ENCODE measurements around the gene LRRC8D. TPM values are rescaled to one million over a fixed set of nuclear protein-coding genes. Genes with fewer than 3 reads are reported as not detected.

LRRC8D gene
- total RNA-seq, 1 experiment from 2014 or later, result 37.2 TPM

DNA sequence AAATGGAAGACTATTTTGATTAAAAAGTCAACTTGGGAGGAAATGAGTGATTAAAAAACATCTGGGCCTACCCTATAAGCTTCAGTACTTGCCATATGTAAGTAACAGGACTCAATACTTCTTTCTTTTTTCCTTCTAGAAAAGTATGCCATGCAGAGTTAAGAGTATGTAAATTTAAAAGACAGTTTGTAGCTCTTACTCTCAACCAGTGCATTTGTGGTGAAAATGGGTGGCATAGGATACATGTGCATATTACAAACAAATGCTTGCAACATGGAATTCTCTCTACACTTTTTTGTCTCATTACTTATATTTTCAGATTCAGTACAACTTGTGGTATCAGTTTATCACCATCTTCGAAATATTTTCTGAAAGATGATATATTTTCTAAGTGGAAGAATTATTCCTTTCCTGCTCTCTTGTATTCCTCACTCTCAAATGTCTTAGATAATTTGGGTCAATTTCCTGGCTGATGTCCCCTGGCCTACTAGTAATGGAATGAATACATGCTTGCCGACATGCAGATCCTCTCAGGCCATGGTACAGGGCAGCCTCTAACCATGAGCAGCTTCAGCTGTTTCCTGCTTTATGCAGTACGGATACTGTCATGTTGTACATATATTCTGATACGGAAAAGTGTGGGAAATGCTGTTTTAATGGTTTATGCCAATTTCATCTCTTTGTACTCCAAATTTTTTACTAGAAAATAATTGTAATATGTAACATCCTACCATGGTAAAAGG is 92.7 kb downstream of the LRRC8D start:
- H3K4me1 Mint-ChIP-seq, result peaks cover 63 to 71% of the 10 kb centered on the region in 2 experiments

More for the DNA sequence above, 92.7 kb downstream of the LRRC8D start:
- Histone ChIP-seq H3K23me2 (ENCODE audit: insufficient read length, low read depth, low read length, poor library complexity, severe bottlenecking) (no peaks in the 10 kb centered on the region), H2BK15ac (ENCODE audit: low read depth, low read length) (no peak overlapping the region), H4K91ac (ENCODE audit: insufficient read length, low read depth, low read length) (no peak overlapping the region), H3K56ac (ENCODE audit: insufficient read length, low read depth, low read length) (no peak overlapping the region), H3K23ac (ENCODE audit: insufficient read length, low read depth, low read length) (no peak overlapping the region), H3K27ac (ENCODE audit: insufficient read length, low read depth, low read length) (peak overlapping the region; percentile 68), H2BK120ac (ENCODE audit: low read depth, low read length, poor library complexity, severe bottlenecking) (no peak overlapping the region), H4K5ac (ENCODE audit: insufficient read length, low read depth, low read length) (no peak overlapping the region), H3K27me3 (ENCODE audit: insufficient read depth, low read length) (no peaks in the 10 kb centered on the region), H2BK12ac (ENCODE audit: insufficient read length, low read depth, low read length) (no peak overlapping the region), H4K8ac (replicated peaks; ENCODE audit: insufficient read length, low read depth, low read length) (no peak overlapping the region), H2BK5ac (ENCODE audit: insufficient read length, low read length) (no peak overlapping the region), H3K4me2 (ENCODE audit: insufficient read depth, insufficient read length, low read length) (no peak overlapping the region), H3T11ph (ENCODE audit: low read length) (no peak overlapping the region), H2AFZ (ENCODE audit: low read length) (no peak overlapping the region), H3K4me1 (ENCODE audit: insufficient read depth, low read length) (peaks cover 25% of the 10 kb centered on the region), H2BK20ac (ENCODE audit: low read depth, low read length, poor library complexity, severe bottlenecking) (no peak overlapping the region), H3K9ac (ENCODE audit: extremely low read depth, insufficient read length, low read length) (no peak overlapping the region), H2AK5ac (ENCODE audit: insufficient read length, low read length) (no peak overlapping the region), H3K14ac (ENCODE audit: insufficient read depth, low read length) (no peak overlapping the region), H3K4ac (ENCODE audit: low read depth, low read length) (no peak overlapping the region), H3K9me3 (ENCODE audit: control insufficient read depth, low read depth, low read length) (no peaks in the 10 kb centered on the region), H3K79me1 (ENCODE audit: insufficient read depth, low read depth, low read length, poor library complexity, severe bottlenecking) (no peaks in the 10 kb centered on the region), H3K18ac (ENCODE audit: insufficient read length, low read depth, low read length) (no peak overlapping the region), H3K79me2 (ENCODE audit: insufficient read depth, low read length) (peaks cover 7% of the 10 kb centered on the region; the same call in 1 of the 2 replicates), H4K20me1 (ENCODE audit: control insufficient read depth, insufficient read depth, insufficient read length) (no peaks in the 10 kb centered on the region)
- H3K36me3 Mint-ChIP-seq (ENCODE audit: insufficient read depth in 1 of 3, low read depth in 3 of 3), result peaks cover 2 to 7% (median 3%) of the 10 kb centered on the region in 3 experiments; a peak in 3 of 7 replicates
- H3K9me3 Mint-ChIP-seq, result no peaks in the 10 kb centered on the region
- H3K27me3 Mint-ChIP-seq (ENCODE audit: low read depth), result no peaks in the 10 kb centered on the region
- 0 out of 5 replicates have a peak overlapping the region, but pooled peaks of 1 of the 2 experiments have one; percentile 33 for H3K4me3 Mint-ChIP-seq
- TF ChIP-seq, protein P1, sequence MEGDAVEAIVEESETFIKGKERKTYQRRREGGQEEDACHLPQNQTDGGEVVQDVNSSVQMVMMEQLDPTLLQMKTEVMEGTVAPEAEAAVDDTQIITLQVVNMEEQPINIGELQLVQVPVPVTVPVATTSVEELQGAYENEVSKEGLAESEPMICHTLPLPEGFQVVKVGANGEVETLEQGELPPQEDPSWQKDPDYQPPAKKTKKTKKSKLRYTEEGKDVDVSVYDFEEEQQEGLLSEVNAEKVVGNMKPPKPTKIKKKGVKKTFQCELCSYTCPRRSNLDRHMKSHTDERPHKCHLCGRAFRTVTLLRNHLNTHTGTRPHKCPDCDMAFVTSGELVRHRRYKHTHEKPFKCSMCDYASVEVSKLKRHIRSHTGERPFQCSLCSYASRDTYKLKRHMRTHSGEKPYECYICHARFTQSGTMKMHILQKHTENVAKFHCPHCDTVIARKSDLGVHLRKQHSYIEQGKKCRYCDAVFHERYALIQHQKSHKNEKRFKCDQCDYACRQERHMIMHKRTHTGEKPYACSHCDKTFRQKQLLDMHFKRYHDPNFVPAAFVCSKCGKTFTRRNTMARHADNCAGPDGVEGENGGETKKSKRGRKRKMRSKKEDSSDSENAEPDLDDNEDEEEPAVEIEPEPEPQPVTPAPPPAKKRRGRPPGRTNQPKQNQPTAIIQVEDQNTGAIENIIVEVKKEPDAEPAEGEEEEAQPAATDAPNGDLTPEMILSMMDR (conservative IDR thresholded peaks at IDR 0.05), result no peak
- DNase-seq, result no peak
- no CpG with 5 or more reads among the region's 4 CpGs for WGBS (ENCODE audit: extremely low coverage, insufficient read length, low lambda C conversion rate)
- H3K27ac Mint-ChIP-seq, result peak overlapping the region in 2 of 3 experiments; percentile 94 to 95; a peak in 4 of 7 replicates

Measured in H9 (cell line).